ENCODE data around the gene DNAL4. TPM values are rescaled to one million over a fixed set of nuclear protein-coding genes. Genes with fewer than 3 reads are reported as not detected.

Gene DNAL4
- total and polyA plus RNA-seq, 2 donors (not counting 1 experiment from before 2014, with no cell fraction given), result 9.9 to 10.3 TPM

GRCh38 chr22:38835888-38836301, 42.0 kb upstream of the DNAL4 start:
- no peak for TF ChIP-seq CTCF (IDR thresholded peaks at IDR 0.05)
- no peak for TF ChIP-seq EZH2 (IDR thresholded peaks at IDR 0.05; ENCODE audit: borderline replicate concordance, insufficient read depth, low read depth, low read length, poor library complexity, severe bottlenecking)
- Histone ChIP-seq H3K27ac (ENCODE audit: low read length in 2 of 2) (no peak overlapping the region), H3K9ac (ENCODE audit: low read length) (no peak overlapping the region), H4K20me1 (ENCODE audit: control insufficient read depth, insufficient read depth, low read length, poor library complexity, severe bottlenecking) (no peaks in the 10 kb centered on the region), H3K36me3 (replicated peaks in 1 of 2; ENCODE audit: control extremely low read depth in 1 of 2, control insufficient read depth in 1 of 2, extremely low read depth in 1 of 2, insufficient read depth in 2 of 2, low read length in 1 of 2) (no peaks in the 10 kb centered on the region), H2AFZ (ENCODE audit: insufficient read depth, low read depth, low read length, poor library complexity, severe bottlenecking) (no peak overlapping the region), H3K4me1 (ENCODE audit: control insufficient read depth in 2 of 2, insufficient read depth in 2 of 2, low read length in 2 of 2) (no peaks in the 10 kb centered on the region), H3K27me3 (replicated peaks in 1 of 4; ENCODE audit: control extremely low read depth in 1 of 4, control insufficient read depth in 3 of 4, insufficient read depth in 4 of 4, low read length in 3 of 4) (peaks cover 0 to 27% (median 9%) of the 10 kb centered on the region in 4 experiments), H3K4me3 (ENCODE audit: control extremely low read depth in 1 of 5, extremely low read depth in 1 of 5, insufficient read depth in 1 of 5, low read depth in 2 of 5, low read length in 4 of 5) (no peak overlapping the region), H3K4me2 (replicated peaks; ENCODE audit: low read depth, low read length, poor library complexity, severe bottlenecking) (no peak overlapping the region), H3K9me3 (ENCODE audit: control extremely low read depth in 1 of 3, control insufficient read depth in 2 of 3, insufficient read depth in 1 of 3, low read length in 2 of 3) (peaks cover 0 to 3% (median 0%) of the 10 kb centered on the region in 3 donors), H3K79me2 (ENCODE audit: control insufficient read depth, insufficient read depth, low read length) (no peaks in the 10 kb centered on the region)
- Mint-ChIP-seq H3K4me1 (no peaks in the 10 kb centered on the region), H3K4me3 (no peak overlapping the region), H3K9me3 (ENCODE audit: insufficient read depth) (no peaks in the 10 kb centered on the region), H3K27me3 (peaks cover 48% of the 10 kb centered on the region), H3K27ac (no peak overlapping the region)
- 92% methylated on average over 19 of the region's 19 CpGs for WGBS (ENCODE audit: insufficient coverage)
- DNase-seq, result no peak
- ChIA-PET POLR2A (interaction anchor here (0.7 kb wide), 1 partner anchor 107 kb away, joined by 3 read pairs; no protein-coding TSS in a partner anchor), CTCF (no interaction called here)
- intact Hi-C loops (cut with micrococcal nuclease), result no loop called here
- no peak for ATAC-seq (ENCODE audit: low read depth)

GRCh38 chr22:38834991-38835390, 41.0 kb upstream of the DNAL4 start:
- Histone ChIP-seq H3K27ac (ENCODE audit: low read length in 2 of 2) (no peak overlapping the region), H3K4me1 (ENCODE audit: control insufficient read depth in 2 of 2, insufficient read depth in 2 of 2, low read length in 2 of 2) (no peaks in the 10 kb centered on the region), H4K20me1 (ENCODE audit: control insufficient read depth, insufficient read depth, low read length, poor library complexity, severe bottlenecking) (no peaks in the 10 kb centered on the region), H2AFZ (ENCODE audit: insufficient read depth, low read depth, low read length, poor library complexity, severe bottlenecking) (no peak overlapping the region), H3K79me2 (ENCODE audit: control insufficient read depth, insufficient read depth, low read length) (no peaks in the 10 kb centered on the region), H3K36me3 (replicated peaks in 1 of 2; ENCODE audit: control extremely low read depth in 1 of 2, control insufficient read depth in 1 of 2, extremely low read depth in 1 of 2, insufficient read depth in 2 of 2, low read length in 1 of 2) (no peaks in the 10 kb centered on the region), H3K4me3 (ENCODE audit: control extremely low read depth in 1 of 5, extremely low read depth in 1 of 5, insufficient read depth in 1 of 5, low read depth in 2 of 5, low read length in 4 of 5) (no peak overlapping the region), H3K9me3 (ENCODE audit: control extremely low read depth in 1 of 3, control insufficient read depth in 2 of 3, insufficient read depth in 1 of 3, low read length in 2 of 3) (peaks cover 0 to 3% (median 0%) of the 10 kb centered on the region in 3 donors), H3K4me2 (replicated peaks; ENCODE audit: low read depth, low read length, poor library complexity, severe bottlenecking) (no peak overlapping the region), H3K9ac (ENCODE audit: low read length) (no peak overlapping the region), H3K27me3 (replicated peaks in 1 of 4; ENCODE audit: control extremely low read depth in 1 of 4, control insufficient read depth in 3 of 4, insufficient read depth in 4 of 4, low read length in 3 of 4) (peaks cover 0 to 18% (median 5%) of the 10 kb centered on the region in 4 experiments)
- WGBS (ENCODE audit: insufficient coverage), result 94% methylated on average over 4 of the region's 5 CpGs
- no peak for ATAC-seq (ENCODE audit: low read depth)
- CTCF ChIA-PET, result no interaction called here
- no peaks in the 10 kb centered on the region for H3K9me3 Mint-ChIP-seq (ENCODE audit: insufficient read depth)
- POLR2A ChIA-PET, result no interaction called here
- peaks cover 38% of the 10 kb centered on the region for H3K27me3 Mint-ChIP-seq
- H3K4me1 Mint-ChIP-seq, result no peaks in the 10 kb centered on the region
- intact Hi-C loops (cut with micrococcal nuclease), result no loop called here
- TF ChIP-seq EZH2 (IDR thresholded peaks at IDR 0.05; ENCODE audit: borderline replicate concordance, insufficient read depth, low read depth, low read length, poor library complexity, severe bottlenecking) (no peak), CTCF (IDR thresholded peaks at IDR 0.05) (no peak)
- no peak overlapping the region for H3K4me3 Mint-ChIP-seq
- DNase-seq, result no peak
- no peak overlapping the region for H3K27ac Mint-ChIP-seq

Measured in B cell (primary cell).